ENCODE measurements around the gene EPN2. TPM values are rescaled to one million over a fixed set of nuclear protein-coding genes. Genes with fewer than 3 reads are reported as not detected.

The EPN2 gene
- polyA plus RNA-seq, 3 donors, result 0.93 TPM; not detected in 2

- peaks cover 65% of the 10 kb centered on the region for H3K4me1 Mint-ChIP-seq
- no peaks in the 10 kb centered on the region for H4K20me1 ChIP-seq (ENCODE audit: insufficient read depth, low read length)
- H3K27me3 Mint-ChIP-seq (ENCODE audit: low read depth in 3 of 3), result peaks cover 6 to 34% (median 28%) of the 10 kb centered on the region in 3 donors
- intact Hi-C loops (cut with micrococcal nuclease), result loop anchor here (5.0 to 10.0 kb wide), 3 partner anchors 33 to 276 kb away; partner anchors contain the start of genes ALDH3A2 (in 2 of the 2) and RNF112 (in 1 of the 2)
- peaks cover 0 to 2% of the 10 kb centered on the region in 2 donors for H3K27me3 ChIP-seq (ENCODE audit: control insufficient read depth in 2 of 2, insufficient read depth in 2 of 2, low read length in 2 of 2)
- H3K4me1 ChIP-seq (ENCODE audit: control insufficient read depth in 1 of 2, insufficient read depth in 2 of 2, low read length in 2 of 2), result peaks cover 57 to 61% of the 10 kb centered on the region in 2 donors
- peak overlapping the region in 1 of 2 donors; percentile 81 for H3K4me3 Mint-ChIP-seq
- no peak overlapping the region for H3K9ac ChIP-seq (ENCODE audit: insufficient read depth, low read length, poor library complexity, severe bottlenecking)
- 97% methylated on average over 5 of the region's 16 CpGs for WGBS (ENCODE audit: insufficient coverage)
- no peak for TF ChIP-seq CTCF (IDR thresholded peaks at IDR 0.05)
- H3K79me2 ChIP-seq (ENCODE audit: insufficient read depth, low read length), result no peaks in the 10 kb centered on the region
- H3K4me3 ChIP-seq (replicated peaks in 1 of 3; ENCODE audit: low read depth in 2 of 3, low read length in 3 of 3), result peak overlapping the region in 1 of 3 experiments; percentile 53
- H3K9me3 Mint-ChIP-seq, result peaks cover 0 to 3% (median 0%) of the 10 kb centered on the region in 7 donors
- peaks cover 3 to 14% of the 10 kb centered on the region in 2 donors for H3K36me3 Mint-ChIP-seq
- H3K27ac ChIP-seq (ENCODE audit: low read depth in 1 of 2, low read length in 2 of 2), result peak overlapping the region in 1 of 2 donors; percentile 85
- peak overlapping the region; percentile 42 for H3K4me2 ChIP-seq (replicated peaks; ENCODE audit: extremely low read depth, low read length, poor library complexity, severe bottlenecking)
- DNase-seq, result no peak
- no peaks in the 10 kb centered on the region for H3K36me3 ChIP-seq (replicated peaks in 1 of 2; ENCODE audit: control insufficient read depth in 1 of 2, insufficient read depth in 2 of 2, low read length in 2 of 2)
- peak overlapping the region; percentile 94 to 100 (median 97) for H3K27ac Mint-ChIP-seq
- H3K9me3 ChIP-seq (replicated peaks in 1 of 2; ENCODE audit: control insufficient read depth in 1 of 2, insufficient read depth in 1 of 2, low read length in 2 of 2), result no peaks in the 10 kb centered on the region
- H2AFZ ChIP-seq (ENCODE audit: insufficient read depth, low read depth, low read length, poor library complexity, severe bottlenecking), result no peak overlapping the region
These were observed 132.1 kb downstream of the EPN2 start for GRCh38 chr17:19369107-19369778.

DNA sequence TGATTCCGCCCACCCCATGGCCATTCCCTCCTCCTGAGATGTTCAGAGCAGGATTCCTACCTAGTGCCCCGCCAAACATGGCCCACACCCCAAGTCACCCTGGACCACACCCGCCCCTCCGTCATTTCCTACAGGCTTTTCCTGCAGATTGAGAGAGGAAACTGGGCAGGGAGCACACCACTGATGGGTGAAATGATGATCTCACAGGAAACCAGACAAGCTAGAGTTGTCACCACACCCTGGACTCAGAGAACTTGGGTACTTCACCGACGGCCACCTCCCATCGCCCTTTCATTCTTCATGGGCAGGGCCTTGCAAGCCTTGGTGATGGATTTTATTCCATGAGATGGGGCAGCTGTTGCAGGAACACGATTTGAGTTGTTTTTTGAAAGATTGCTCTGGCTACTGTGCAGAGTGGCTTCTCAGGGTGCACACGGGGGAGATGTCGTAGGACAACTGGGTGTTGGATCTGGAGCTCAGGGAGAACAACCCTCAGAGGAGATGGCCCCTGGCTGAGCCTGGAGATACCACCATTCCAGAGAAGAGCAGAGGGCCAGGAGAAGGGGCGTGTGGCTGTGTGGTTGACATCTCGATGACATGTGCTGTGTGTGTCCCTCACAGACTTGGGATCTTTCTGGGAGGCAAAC, 132.8 kb downstream of the EPN2 start:
- no peaks in the 10 kb centered on the region for H3K9me3 ChIP-seq (replicated peaks in 1 of 2; ENCODE audit: control insufficient read depth in 1 of 2, insufficient read depth in 1 of 2, low read length in 2 of 2)
- H3K27me3 ChIP-seq (ENCODE audit: control insufficient read depth in 2 of 2, insufficient read depth in 2 of 2, low read length in 2 of 2), result peaks cover 0 to 2% of the 10 kb centered on the region in 2 donors
- peaks cover 9 to 20% of the 10 kb centered on the region in 2 donors for H3K36me3 Mint-ChIP-seq
- H3K36me3 ChIP-seq (replicated peaks in 1 of 2; ENCODE audit: control insufficient read depth in 1 of 2, insufficient read depth in 2 of 2, low read length in 2 of 2), result no peaks in the 10 kb centered on the region
- H3K4me1 Mint-ChIP-seq, result peaks cover 65% of the 10 kb centered on the region
- peak overlapping the region; percentile 71 to 85 for H3K27ac ChIP-seq (ENCODE audit: low read depth in 1 of 2, low read length in 2 of 2)
- peaks cover 6 to 32% (median 21%) of the 10 kb centered on the region in 3 donors for H3K27me3 Mint-ChIP-seq (ENCODE audit: low read depth in 3 of 3)
- intact Hi-C loops (cut with micrococcal nuclease), result loop anchor here (5.0 to 10.0 kb wide), 3 partner anchors 32 to 275 kb away; partner anchors contain the start of genes ALDH3A2 (in 2 of the 2) and RNF112 (in 1 of the 2)
- WGBS (ENCODE audit: insufficient coverage), result 68% methylated on average over 6 of the region's 12 CpGs
- peak overlapping the region; percentile 42 for H3K4me2 ChIP-seq (replicated peaks; ENCODE audit: extremely low read depth, low read length, poor library complexity, severe bottlenecking)
- no peaks in the 10 kb centered on the region for H3K79me2 ChIP-seq (ENCODE audit: insufficient read depth, low read length)
- peaks cover 0 to 3% (median 0%) of the 10 kb centered on the region in 7 donors for H3K9me3 Mint-ChIP-seq
- H3K4me3 Mint-ChIP-seq, result peak overlapping the region; percentile 69 to 81
- peaks cover 57 to 61% of the 10 kb centered on the region in 2 donors for H3K4me1 ChIP-seq (ENCODE audit: control insufficient read depth in 1 of 2, insufficient read depth in 2 of 2, low read length in 2 of 2)
- no peak overlapping the region for H2AFZ ChIP-seq (ENCODE audit: insufficient read depth, low read depth, low read length, poor library complexity, severe bottlenecking)
- peak overlapping the region; percentile 94 to 100 (median 97) for H3K27ac Mint-ChIP-seq
- H4K20me1 ChIP-seq (ENCODE audit: insufficient read depth, low read length), result no peaks in the 10 kb centered on the region
- no peak overlapping the region for H3K9ac ChIP-seq (ENCODE audit: insufficient read depth, low read length, poor library complexity, severe bottlenecking)
- peak; percentile 81 to 84 (median 82) for DNase-seq
- H3K4me3 ChIP-seq (replicated peaks in 1 of 3; ENCODE audit: low read depth in 2 of 3, low read length in 3 of 3), result peak overlapping the region in 1 of 3 experiments; percentile 53
- no peak for TF ChIP-seq CTCF (IDR thresholded peaks at IDR 0.05)

Data from CD14-positive monocyte (primary cell).